ENCODE data around the gene SNPH. TPM values are rescaled to one million over a fixed set of nuclear protein-coding genes. Genes with fewer than 3 reads are reported as not detected.

The SNPH gene
- total RNA-seq, 2 experiments from 2014 or later: 3.6 to 4.2 TPM

DNA sequence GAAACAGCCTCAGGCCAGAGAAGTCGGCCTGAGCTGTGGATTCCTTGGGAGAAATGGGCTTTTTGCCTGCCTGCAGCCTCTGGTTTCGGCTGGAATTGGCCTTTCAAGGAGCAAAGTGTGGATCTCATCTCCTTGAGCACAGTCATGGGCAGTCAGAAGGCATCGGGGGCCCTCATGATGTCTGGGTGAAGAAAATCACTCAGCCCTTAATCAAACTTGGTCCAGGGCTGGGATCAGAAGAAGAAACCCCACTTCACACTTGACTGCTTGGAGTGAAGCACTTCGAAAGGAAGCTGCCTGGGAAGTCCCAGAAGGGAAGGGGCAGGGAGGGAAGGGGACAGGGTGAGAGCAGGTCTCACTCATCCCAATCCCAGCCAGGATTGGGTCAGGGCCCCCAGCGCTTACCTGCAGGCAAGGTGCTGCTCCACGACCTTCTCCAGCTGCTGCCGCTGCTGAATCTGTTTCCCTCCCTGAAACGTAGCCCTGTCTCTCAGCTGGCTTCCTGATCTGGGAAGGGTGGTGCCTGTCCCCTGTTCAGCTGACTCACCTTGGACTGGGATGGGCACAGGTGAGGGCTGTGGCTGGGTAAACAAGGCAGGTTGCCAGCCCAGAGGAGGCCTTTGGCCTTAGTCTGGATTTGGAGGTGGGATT, 62.7 kb downstream of the SNPH start, which contains the start of gene SDCBP2:
Gene SDCBP2, minus strand, starts transcription at position 460 of the 651 bp plus-strand sequence. CDS start 8,723 bp downstream, outside the sequence.
- ATAC-seq: no peak

DNA sequence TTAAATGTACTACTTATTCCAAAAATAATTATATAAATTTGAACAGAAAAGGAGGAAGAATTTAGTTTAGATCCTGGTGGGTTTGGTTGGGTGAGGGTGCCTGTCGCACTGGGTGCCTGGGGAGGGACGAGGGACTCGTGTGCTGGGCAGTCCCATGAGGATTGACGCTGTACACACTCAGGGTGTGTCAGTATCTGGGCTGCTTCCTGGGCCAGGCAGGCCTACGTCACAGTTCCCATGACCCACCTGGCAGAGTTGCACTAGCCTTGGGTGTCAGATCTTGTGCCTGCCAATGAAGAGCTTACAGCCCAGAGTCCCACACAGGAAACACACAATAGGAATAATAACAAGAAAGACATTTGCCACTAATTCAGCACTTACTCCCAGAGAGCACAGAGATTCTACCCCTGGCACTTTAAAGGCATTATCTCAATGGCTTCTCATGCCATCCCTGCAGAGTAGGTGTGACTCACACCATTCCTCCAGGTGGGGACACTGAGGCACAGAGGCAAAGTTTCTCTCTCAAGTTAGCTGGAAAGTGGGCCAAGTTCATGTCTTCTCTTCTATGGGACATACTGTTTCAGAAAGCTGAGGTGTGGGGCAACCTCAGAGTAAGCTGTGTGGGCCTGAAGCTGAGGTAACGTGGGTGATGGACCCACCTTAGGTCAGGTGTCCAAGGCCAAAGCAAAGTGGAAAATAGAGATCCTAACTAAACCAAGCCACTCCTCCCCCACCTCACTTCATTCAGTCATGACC, 64.2 kb downstream of the SNPH start:
- DNase-seq (peak; percentile 61), ATAC-seq (no peak)
- H3K27ac Mint-ChIP-seq: peak overlapping the region; percentile 74
- H3K4me1 Mint-ChIP-seq: peaks cover 39% of the 10 kb centered on the region
- CTCF ChIA-PET: interaction anchor here (1.0 to 1.3 kb wide), 2 partner anchors 62 to 87 kb away, joined by 3 read pairs; no protein-coding TSS in a partner anchor
- peaks cover 12% of the 10 kb centered on the region for H3K36me3 Mint-ChIP-seq
- no peak overlapping the region for H3K4me3 Mint-ChIP-seq
- no peaks in the 10 kb centered on the region for H3K9me3 Mint-ChIP-seq (ENCODE audit: low read depth)
- H3K27me3 Mint-ChIP-seq: no peaks in the 10 kb centered on the region

More for the DNA sequence above, 62.7 kb downstream of the SNPH start, which contains the start of gene SDCBP2:
- peak; percentile 31 for DNase-seq
- H3K36me3 Mint-ChIP-seq: peaks cover 10% of the 10 kb centered on the region
- H3K27ac Mint-ChIP-seq: peak within 1 kb of the TSS; percentile 74
- H3K4me1 Mint-ChIP-seq: peaks cover 32% of the 10 kb centered on the region
- no peak within 1 kb of the TSS for H3K4me3 Mint-ChIP-seq
- H3K9me3 Mint-ChIP-seq (ENCODE audit: low read depth): no peaks in the 10 kb centered on the region
- H3K27me3 Mint-ChIP-seq: no peaks in the 10 kb centered on the region
- CTCF ChIA-PET: interaction anchor here (0.9 to 2.4 kb wide), 5 partner anchors 16 to 108 kb away, joined by 3 to 10 read pairs (median 3); no protein-coding TSS in a partner anchor

DNA sequence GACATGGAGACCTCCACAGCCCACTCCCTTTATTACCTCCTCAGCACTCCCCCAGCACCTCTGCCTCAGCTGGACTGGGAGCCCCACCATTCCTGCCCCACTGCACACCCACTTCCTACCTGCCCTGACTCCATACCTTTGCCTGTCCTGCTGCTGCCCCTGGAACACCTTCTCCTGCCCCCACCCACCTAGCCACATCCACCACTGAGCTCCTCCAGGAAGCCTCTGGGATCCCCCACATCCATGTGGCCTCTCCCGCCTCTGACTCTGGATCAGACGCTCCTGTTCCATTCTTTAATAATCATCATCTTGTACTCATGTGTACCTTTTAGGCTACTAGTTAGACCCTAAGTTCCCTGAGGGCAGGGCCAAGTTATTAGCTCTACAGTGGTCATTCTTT, 65.0 kb downstream of the SNPH start:
- Mint-ChIP-seq H3K27ac (no peak overlapping the region), H3K9me3 (ENCODE audit: low read depth) (no peaks in the 10 kb centered on the region), H3K36me3 (peaks cover 12% of the 10 kb centered on the region), H3K4me1 (peaks cover 44% of the 10 kb centered on the region), H3K4me3 (no peak overlapping the region), H3K27me3 (no peaks in the 10 kb centered on the region)
- peak; percentile 29 for DNase-seq
- CTCF ChIA-PET: no interaction called here
- ATAC-seq: no peak

DNA sequence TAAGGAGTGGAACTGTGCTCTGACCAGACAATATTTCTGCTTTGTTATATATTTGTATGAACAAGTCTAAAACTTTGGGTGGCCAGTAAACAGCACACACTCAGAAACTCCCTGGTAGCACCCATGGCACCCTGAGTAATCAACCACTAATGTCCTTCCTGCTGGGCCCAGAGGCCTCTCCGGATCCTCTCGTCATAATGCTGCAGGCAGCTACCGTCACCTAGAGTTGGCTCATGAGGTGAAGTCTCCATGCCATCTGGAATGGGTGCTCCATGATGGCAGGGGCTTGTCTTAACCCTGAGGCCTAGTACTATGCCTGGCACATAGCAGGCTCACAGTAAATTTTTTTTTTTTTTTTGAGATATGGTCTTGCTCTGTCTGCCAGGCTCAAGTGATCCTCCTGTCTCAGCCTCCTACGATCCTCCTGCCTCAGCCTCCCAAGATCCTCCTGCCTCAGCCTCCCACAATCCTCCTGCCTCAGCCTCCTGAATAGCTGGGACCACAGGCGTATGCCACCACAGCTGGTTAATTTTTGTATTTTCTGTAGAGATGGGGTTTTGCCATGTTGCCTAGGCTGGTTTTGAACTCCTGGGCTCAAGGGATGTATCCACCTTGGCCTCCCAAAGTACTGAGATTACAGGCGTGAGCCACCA, 65.8 kb downstream of the SNPH start:
- no peak for ATAC-seq
- CTCF ChIA-PET: interaction anchor here (0.7 to 1.4 kb wide), 2 partner anchors 46 to 107 kb away, joined by 3 read pairs; no protein-coding TSS in a partner anchor
- H3K36me3 Mint-ChIP-seq: peaks cover 12% of the 10 kb centered on the region

DNA sequence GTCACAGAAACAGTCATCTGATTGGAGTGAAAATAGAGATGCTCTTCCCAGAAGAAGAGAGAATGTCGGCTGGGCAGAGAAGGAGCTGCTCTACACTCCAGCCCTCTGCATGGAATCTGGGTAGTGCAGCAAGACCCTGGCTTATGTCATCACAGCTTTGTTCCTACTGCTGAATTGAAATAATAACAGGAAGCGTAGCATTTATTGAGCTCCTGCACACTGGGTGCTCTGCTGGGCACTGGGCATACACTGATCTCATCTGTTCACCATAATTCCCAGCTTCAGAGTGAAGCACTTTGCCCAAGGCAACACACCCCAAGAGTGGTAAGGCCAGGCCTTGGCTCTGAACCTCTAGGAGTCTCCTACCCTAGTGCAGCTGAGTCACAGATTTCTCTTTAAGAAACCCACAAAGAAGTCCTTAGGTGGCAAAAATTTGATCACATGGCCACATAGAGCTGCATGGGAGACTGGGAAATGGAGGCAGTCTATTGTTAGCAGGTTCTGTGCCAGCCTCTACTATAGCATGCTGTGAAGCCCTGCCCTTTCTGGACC, 66.7 kb downstream of the SNPH start:
- ATAC-seq (no peak), DNase-seq (no peak)
- peaks cover 52% of the 10 kb centered on the region for H3K4me1 Mint-ChIP-seq
- CTCF ChIA-PET: interaction anchor here (1.0 to 1.4 kb wide), 2 partner anchors 10 to 106 kb away, joined by 3 read pairs; no protein-coding TSS in a partner anchor
- no peak overlapping the region for H3K4me3 Mint-ChIP-seq
- H3K27ac Mint-ChIP-seq: no peak overlapping the region
- no peaks in the 10 kb centered on the region for H3K27me3 Mint-ChIP-seq
- H3K9me3 Mint-ChIP-seq (ENCODE audit: low read depth): no peaks in the 10 kb centered on the region
- peaks cover 12% of the 10 kb centered on the region for H3K36me3 Mint-ChIP-seq

More for the DNA sequence above, 65.8 kb downstream of the SNPH start:
- no peaks in the 10 kb centered on the region for H3K9me3 Mint-ChIP-seq (ENCODE audit: low read depth)
- H3K27me3 Mint-ChIP-seq: no peaks in the 10 kb centered on the region
- H3K4me1 Mint-ChIP-seq: peaks cover 52% of the 10 kb centered on the region
- no peak overlapping the region for H3K27ac Mint-ChIP-seq
- DNase-seq: peak; percentile 37
- H3K4me3 Mint-ChIP-seq: no peak overlapping the region

DNA sequence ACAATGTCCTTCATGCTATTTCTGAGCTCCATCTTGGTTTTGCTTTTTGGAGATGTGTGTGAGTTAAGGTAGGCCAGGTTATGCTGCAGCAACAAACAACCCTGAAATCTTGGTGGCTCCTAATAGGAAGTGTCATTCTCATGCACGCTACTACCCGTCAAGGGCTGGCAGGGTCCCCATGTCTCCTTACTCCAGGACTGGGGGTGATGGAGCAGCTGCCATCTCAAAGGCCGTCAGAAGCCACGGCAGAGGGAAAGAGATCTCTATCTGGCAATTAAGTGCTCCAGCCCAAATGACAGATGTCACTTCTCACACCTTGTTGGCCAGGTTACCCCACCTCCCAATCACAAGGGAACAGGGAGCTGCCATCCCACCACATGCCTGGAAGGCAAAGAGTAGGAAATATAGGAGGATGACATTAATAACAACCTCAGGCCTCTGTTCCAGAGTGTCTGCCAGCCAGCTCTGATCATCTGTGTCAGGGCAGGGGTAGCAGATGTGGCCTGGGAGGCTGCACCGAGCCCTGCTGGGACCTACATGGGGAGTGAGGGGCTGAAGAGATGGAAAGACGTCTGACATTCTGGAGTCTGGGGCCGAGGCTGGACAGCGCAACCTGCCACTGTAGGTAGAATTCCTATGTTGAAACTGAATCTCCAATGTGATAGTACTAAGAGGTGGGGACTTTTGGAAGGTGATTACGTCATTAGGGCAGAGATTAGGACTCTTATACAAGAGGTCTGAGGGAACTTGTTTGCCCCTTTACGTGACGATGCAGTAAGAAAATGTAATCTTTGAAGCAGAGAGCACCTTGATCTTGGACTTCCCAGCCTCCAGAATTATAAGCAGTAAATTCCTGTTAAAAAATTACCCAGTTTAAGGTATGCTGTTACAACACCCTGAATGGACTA, 67.6 kb downstream of the SNPH start:
- no peak overlapping the region for H3K27ac Mint-ChIP-seq

DNA sequence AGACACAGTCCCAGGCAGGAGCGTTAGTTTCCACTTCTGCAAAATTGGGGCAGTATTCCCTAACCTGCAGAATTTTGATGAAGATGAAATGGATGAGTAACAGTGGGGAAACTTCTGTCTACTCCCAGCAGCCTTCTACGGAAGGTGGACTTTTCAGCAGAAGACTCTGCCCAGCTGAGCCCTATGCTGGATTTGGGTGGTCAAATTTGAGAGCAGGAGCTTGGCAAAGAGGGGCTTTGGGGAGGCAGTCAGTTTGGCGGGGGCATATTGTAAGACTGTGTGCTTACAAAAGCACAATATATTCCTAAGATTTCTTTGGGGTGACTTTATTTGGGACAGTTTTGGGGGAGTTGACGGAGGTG, 68.3 kb downstream of the SNPH start:
- no peaks in the 10 kb centered on the region for H3K27me3 Mint-ChIP-seq
- DNase-seq: no peak
- H3K9me3 Mint-ChIP-seq (ENCODE audit: low read depth): no peaks in the 10 kb centered on the region
- H3K4me3 Mint-ChIP-seq: no peak overlapping the region
- peaks cover 42% of the 10 kb centered on the region for H3K4me1 Mint-ChIP-seq
- CTCF ChIA-PET: interaction anchor here (1.2 kb wide), 1 partner anchor 28 kb away, joined by 3 read pairs; no protein-coding TSS in a partner anchor
- H3K27ac Mint-ChIP-seq: peak overlapping the region; percentile 39
- no peak for ATAC-seq
- peaks cover 12% of the 10 kb centered on the region for H3K36me3 Mint-ChIP-seq

More for the DNA sequence above, 67.6 kb downstream of the SNPH start:
- no peaks in the 10 kb centered on the region for H3K27me3 Mint-ChIP-seq
- H3K9me3 Mint-ChIP-seq (ENCODE audit: low read depth): no peaks in the 10 kb centered on the region
- CTCF ChIA-PET: interaction anchor here (1.2 to 1.4 kb wide), 2 partner anchors 28 to 105 kb away, joined by 3 read pairs; no protein-coding TSS in a partner anchor
- H3K4me1 Mint-ChIP-seq: peaks cover 48% of the 10 kb centered on the region
- H3K4me3 Mint-ChIP-seq: no peak overlapping the region
- DNase-seq (peak; percentile 37), ATAC-seq (no peak)
- peaks cover 12% of the 10 kb centered on the region for H3K36me3 Mint-ChIP-seq

DNA sequence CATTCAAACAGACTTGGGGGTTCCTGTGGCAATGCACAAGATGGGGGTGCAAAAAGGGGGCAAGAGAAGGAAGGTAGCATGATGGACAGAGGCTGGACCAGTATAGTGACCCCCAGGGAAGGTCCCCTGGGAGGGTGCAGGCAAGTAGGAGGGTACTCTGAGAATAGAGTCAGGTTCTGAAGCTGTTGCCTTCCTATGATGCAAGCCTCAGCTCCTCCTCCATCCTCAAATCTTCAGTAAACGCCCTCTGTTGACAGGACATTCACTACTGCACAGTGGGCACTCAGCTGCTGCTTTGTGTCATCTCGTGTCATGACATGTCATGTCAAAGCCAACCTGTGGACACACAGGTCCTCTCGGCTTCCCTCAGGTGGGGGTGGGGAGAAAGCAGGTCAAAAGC, 68.7 kb downstream of the SNPH start:
- Mint-ChIP-seq H3K4me3 (no peak overlapping the region), H3K9me3 (ENCODE audit: low read depth) (no peaks in the 10 kb centered on the region), H3K27me3 (no peaks in the 10 kb centered on the region), H3K27ac (peak overlapping the region; percentile 39), H3K4me1 (peaks cover 38% of the 10 kb centered on the region), H3K36me3 (peaks cover 12% of the 10 kb centered on the region)
- ATAC-seq (no peak), DNase-seq (no peak)
- CTCF ChIA-PET: interaction anchor here (1.2 kb wide), 1 partner anchor 27 kb away, joined by 3 read pairs; no protein-coding TSS in a partner anchor

DNA sequence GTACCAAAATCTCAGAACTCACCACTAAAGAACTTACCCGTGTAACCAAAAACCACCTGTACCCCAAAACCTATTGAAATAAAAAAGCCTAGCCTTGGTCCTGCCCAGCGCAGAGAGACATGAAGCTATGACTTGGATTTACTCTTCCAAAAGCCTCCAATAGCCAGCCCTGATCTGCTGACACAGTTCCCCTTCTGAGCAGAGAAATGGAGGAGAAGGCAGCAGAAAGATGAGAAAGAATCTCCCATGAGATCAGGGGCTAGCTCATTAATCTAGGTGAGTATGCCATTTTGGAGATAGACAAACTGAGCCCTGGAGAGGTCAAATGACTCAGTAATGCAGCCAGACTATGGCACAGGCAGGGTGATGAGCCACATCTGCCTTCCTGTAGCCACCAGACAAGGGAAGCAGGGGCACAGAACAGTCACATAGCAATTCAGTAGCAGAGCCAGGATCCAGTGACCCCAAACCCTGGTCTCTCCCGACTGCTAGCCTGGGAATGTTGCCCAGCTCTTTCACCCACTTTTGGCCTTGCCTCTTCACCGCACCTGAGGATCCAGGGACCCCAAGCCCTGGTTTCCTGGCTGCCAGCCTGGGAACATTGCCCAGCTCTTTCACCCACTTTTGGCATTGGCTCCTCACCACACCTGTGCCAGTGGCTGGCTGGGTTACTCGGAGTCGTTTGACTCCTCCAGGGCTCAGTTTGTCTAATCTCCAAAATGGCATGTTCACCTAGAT, 70.0 kb downstream of the SNPH start:
- H3K36me3 Mint-ChIP-seq: peaks cover 11% of the 10 kb centered on the region
- DNase-seq (no peak), ATAC-seq (peak; percentile 48)
- H3K9me3 Mint-ChIP-seq (ENCODE audit: low read depth): no peaks in the 10 kb centered on the region
- no peaks in the 10 kb centered on the region for H3K27me3 Mint-ChIP-seq
- H3K4me3 Mint-ChIP-seq: no peak overlapping the region
- CTCF ChIA-PET: interaction anchor here (0.8 to 1.2 kb wide), 2 partner anchors 10 to 100 kb away, joined by 3 to 5 read pairs; no protein-coding TSS in a partner anchor
- H3K27ac Mint-ChIP-seq: peak overlapping the region; percentile 67
- peaks cover 27% of the 10 kb centered on the region for H3K4me1 Mint-ChIP-seq

DNA sequence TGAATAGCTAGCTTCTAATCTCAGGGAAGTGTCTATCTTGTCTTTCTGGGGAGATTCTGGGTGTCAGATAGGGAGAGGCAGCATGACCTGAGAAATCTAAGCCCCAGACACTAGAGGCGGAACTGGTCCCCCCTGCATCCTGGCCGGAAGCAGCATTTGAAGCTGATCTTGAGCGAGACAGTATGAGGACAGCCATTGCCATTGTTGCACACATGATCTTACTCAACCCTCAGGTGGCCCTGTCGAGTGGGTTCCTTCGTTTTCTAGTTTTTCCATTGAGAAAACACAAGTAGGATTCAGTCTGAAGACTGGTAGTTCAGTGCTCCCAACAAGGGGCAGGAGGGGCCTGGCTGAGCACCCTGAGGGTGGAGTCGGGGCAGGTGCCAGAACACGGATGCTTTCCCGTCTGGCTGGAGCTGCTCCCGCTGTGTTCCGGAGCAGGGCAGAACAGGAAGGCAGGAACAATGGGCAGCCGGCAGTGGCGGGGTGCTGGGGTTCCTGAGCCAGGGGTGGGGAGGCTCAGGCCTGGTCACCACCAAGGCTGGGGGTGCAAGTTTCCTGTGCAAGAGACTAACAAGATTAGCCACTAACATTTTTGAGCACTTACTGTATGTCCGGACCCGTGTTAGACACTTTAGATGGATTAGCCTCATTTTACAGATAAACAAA, 70.7 kb downstream of the SNPH start:
- H3K4me1 Mint-ChIP-seq: peaks cover 25% of the 10 kb centered on the region
- no peak overlapping the region for H3K4me3 Mint-ChIP-seq
- no peaks in the 10 kb centered on the region for H3K27me3 Mint-ChIP-seq
- H3K9me3 Mint-ChIP-seq (ENCODE audit: low read depth): no peaks in the 10 kb centered on the region
- CTCF ChIA-PET: interaction anchor here (0.8 to 1.2 kb wide), 3 partner anchors 9 to 100 kb away, joined by 3 to 5 read pairs (median 3); no protein-coding TSS in a partner anchor
- peak overlapping the region; percentile 67 for H3K27ac Mint-ChIP-seq
- DNase-seq (no peak), ATAC-seq (peak; percentile 40)
- H3K36me3 Mint-ChIP-seq: peaks cover 8% of the 10 kb centered on the region

DNA sequence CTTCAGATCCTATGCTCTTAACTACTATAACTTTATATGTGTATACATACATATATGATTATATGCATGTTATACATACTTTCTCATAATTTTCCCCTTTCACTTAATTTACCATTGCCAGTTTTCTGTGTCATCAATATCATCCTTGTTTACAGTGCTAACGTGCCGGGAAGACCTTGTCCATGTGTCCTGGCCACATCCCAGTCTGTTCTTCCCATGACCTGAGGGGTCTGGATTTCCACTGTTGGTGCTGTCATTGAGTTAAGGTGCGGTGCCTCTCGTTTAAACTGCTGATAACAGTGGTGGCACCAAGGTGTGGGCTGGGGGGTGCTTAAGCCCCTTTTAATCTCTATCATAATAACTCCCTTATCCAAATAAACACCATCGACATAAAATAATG, 71.3 kb downstream of the SNPH start:
- Mint-ChIP-seq H3K9me3 (ENCODE audit: low read depth) (no peaks in the 10 kb centered on the region), H3K4me1 (peaks cover 24% of the 10 kb centered on the region), H3K27ac (no peak overlapping the region), H3K27me3 (no peaks in the 10 kb centered on the region), H3K36me3 (peaks cover 9% of the 10 kb centered on the region), H3K4me3 (no peak overlapping the region)
- ATAC-seq: no peak
- DNase-seq: no peak
- CTCF ChIA-PET: interaction anchor here (0.8 kb wide), 1 partner anchor 12 kb away, joined by 3 read pairs; no protein-coding TSS in a partner anchor

Measured in activated CD8-positive, alpha-beta memory T cell treated with anti-CD3 and anti-CD28 coated beads, Interleukin-2, amount 10 ng/mL, durations not matched to agents 7 days and 5 days (primary cell).